DND-41 (cell line): ENCODE results near the gene CACNA2D3.

Source experiments
- CTCF ChIP-seq: IDR thresholded peaks from 2 replicates; pipeline ENCODE4 v1.5.1; 2012; ENCODE audit warnings: borderline replicate concordance, low read length, moderate library complexity, mild to moderate bottlenecking; ENCODE audit not compliant: poor library complexity, severe bottlenecking; ENCODE audit errors: extremely low read depth
- EZH2 ChIP-seq: IDR thresholded peaks from 3 replicates; pipeline ENCODE4 v1.6.1; 2012; ENCODE audit warnings: borderline replicate concordance, low read depth, mild to moderate bottlenecking, moderate library complexity, low read length, inconsistent platforms; ENCODE audit not compliant: severe bottlenecking

- no peak for TF ChIP-seq EZH2
- TF ChIP-seq CTCF, result no peak
Observed at GRCh38 chr3:54819946-54820345, 697.6 kb downstream of the CACNA2D3 start.
